ENCODE data around the gene COX5B. TPM values are rescaled to one million over a fixed set of nuclear protein-coding genes. Genes with fewer than 3 reads are reported as not detected.

COX5B gene
- total and polyA plus RNA-seq, 9 of the 15 experiments (the other 6 are each of a cell fraction or from before 2014, with no cell fraction given): 154 to 1,424 (median 487) TPM

DNA sequence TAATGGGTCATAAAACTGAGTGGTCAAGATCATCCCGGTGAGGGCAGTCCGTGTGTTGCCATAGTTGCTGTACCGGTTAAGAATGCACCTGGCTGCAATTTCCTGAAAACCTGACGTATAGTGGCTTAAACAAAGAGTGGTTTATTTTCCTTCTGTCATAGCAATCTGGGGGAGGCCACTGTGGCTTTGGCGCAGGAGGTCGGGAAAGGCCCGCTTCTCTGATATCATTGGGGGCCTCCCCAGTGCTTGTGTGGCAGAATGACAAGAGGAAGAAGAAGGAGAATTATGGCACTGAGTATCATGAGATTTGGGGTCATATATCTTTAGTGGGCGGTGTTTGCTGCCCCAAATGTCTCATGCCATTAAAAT, 28.0 kb downstream of the COX5B start (continued):
- TF ChIP-seq DNMT1 (IDR thresholded peaks at IDR 0.05) (no peak), RBM15 (IDR thresholded peaks at IDR 0.05; ENCODE audit: insufficient read depth, low read length) (no peak), TCF3 (CRISPR knock-in tag; IDR thresholded peaks at IDR 0.05) (no peak), PHTF2 (CRISPR knock-in tag; IDR thresholded peaks at IDR 0.05) (no peak), TBP (optimal IDR thresholded peaks at IDR 0.05; ENCODE audit: low read depth, low read length) (no peak), ZNF146 (CRISPR knock-in tag; IDR thresholded peaks at IDR 0.05; ENCODE audit: unreplicated experiment) (no peak), ZNF324 (CRISPR knock-in tag; IDR thresholded peaks at IDR 0.05) (no peak), ZNF436 (CRISPR knock-in tag; IDR thresholded peaks at IDR 0.05) (no peak), E2F3 (CRISPR knock-in tag; IDR thresholded peaks at IDR 0.05) (no peak), HDAC3 (IDR thresholded peaks at IDR 0.05; ENCODE audit: borderline replicate concordance, partially characterized antibody) (no peak)
- TF ChIP-seq, protein P1, sequence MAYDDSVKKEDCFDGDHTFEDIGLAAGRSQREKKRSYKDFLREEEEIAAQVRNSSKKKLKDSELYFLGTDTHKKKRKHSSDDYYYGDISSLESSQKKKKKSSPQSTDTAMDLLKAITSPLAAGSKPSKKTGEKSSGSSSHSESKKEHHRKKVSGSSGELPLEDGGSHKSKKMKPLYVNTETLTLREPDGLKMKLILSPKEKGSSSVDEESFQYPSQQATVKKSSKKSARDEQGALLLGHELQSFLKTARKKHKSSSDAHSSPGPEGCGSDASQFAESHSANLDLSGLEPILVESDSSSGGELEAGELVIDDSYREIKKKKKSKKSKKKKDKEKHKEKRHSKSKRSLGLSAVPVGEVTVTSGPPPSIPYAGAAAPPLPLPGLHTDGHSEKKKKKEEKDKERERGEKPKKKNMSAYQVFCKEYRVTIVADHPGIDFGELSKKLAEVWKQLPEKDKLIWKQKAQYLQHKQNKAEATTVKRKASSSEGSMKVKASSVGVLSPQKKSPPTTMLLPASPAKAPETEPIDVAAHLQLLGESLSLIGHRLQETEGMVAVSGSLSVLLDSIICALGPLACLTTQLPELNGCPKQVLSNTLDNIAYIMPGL (CRISPR knock-in tag; IDR thresholded peaks at IDR 0.05): no peak
- TF ChIP-seq, protein P2, sequence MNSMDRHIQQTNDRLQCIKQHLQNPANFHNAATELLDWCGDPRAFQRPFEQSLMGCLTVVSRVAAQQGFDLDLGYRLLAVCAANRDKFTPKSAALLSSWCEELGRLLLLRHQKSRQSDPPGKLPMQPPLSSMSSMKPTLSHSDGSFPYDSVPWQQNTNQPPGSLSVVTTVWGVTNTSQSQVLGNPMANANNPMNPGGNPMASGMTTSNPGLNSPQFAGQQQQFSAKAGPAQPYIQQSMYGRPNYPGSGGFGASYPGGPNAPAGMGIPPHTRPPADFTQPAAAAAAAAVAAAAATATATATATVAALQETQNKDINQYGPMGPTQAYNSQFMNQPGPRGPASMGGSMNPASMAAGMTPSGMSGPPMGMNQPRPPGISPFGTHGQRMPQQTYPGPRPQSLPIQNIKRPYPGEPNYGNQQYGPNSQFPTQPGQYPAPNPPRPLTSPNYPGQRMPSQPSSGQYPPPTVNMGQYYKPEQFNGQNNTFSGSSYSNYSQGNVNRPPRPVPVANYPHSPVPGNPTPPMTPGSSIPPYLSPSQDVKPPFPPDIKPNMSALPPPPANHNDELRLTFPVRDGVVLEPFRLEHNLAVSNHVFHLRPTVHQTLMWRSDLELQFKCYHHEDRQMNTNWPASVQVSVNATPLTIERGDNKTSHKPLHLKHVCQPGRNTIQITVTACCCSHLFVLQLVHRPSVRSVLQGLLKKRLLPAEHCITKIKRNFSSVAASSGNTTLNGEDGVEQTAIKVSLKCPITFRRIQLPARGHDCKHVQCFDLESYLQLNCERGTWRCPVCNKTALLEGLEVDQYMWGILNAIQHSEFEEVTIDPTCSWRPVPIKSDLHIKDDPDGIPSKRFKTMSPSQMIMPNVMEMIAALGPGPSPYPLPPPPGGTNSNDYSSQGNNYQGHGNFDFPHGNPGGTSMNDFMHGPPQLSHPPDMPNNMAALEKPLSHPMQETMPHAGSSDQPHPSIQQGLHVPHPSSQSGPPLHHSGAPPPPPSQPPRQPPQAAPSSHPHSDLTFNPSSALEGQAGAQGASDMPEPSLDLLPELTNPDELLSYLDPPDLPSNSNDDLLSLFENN (IDR thresholded peaks at IDR 0.05; ENCODE audit: low read depth in 2 of 2, low read length in 2 of 2): no peak
- TF ChIP-seq, protein P3, sequence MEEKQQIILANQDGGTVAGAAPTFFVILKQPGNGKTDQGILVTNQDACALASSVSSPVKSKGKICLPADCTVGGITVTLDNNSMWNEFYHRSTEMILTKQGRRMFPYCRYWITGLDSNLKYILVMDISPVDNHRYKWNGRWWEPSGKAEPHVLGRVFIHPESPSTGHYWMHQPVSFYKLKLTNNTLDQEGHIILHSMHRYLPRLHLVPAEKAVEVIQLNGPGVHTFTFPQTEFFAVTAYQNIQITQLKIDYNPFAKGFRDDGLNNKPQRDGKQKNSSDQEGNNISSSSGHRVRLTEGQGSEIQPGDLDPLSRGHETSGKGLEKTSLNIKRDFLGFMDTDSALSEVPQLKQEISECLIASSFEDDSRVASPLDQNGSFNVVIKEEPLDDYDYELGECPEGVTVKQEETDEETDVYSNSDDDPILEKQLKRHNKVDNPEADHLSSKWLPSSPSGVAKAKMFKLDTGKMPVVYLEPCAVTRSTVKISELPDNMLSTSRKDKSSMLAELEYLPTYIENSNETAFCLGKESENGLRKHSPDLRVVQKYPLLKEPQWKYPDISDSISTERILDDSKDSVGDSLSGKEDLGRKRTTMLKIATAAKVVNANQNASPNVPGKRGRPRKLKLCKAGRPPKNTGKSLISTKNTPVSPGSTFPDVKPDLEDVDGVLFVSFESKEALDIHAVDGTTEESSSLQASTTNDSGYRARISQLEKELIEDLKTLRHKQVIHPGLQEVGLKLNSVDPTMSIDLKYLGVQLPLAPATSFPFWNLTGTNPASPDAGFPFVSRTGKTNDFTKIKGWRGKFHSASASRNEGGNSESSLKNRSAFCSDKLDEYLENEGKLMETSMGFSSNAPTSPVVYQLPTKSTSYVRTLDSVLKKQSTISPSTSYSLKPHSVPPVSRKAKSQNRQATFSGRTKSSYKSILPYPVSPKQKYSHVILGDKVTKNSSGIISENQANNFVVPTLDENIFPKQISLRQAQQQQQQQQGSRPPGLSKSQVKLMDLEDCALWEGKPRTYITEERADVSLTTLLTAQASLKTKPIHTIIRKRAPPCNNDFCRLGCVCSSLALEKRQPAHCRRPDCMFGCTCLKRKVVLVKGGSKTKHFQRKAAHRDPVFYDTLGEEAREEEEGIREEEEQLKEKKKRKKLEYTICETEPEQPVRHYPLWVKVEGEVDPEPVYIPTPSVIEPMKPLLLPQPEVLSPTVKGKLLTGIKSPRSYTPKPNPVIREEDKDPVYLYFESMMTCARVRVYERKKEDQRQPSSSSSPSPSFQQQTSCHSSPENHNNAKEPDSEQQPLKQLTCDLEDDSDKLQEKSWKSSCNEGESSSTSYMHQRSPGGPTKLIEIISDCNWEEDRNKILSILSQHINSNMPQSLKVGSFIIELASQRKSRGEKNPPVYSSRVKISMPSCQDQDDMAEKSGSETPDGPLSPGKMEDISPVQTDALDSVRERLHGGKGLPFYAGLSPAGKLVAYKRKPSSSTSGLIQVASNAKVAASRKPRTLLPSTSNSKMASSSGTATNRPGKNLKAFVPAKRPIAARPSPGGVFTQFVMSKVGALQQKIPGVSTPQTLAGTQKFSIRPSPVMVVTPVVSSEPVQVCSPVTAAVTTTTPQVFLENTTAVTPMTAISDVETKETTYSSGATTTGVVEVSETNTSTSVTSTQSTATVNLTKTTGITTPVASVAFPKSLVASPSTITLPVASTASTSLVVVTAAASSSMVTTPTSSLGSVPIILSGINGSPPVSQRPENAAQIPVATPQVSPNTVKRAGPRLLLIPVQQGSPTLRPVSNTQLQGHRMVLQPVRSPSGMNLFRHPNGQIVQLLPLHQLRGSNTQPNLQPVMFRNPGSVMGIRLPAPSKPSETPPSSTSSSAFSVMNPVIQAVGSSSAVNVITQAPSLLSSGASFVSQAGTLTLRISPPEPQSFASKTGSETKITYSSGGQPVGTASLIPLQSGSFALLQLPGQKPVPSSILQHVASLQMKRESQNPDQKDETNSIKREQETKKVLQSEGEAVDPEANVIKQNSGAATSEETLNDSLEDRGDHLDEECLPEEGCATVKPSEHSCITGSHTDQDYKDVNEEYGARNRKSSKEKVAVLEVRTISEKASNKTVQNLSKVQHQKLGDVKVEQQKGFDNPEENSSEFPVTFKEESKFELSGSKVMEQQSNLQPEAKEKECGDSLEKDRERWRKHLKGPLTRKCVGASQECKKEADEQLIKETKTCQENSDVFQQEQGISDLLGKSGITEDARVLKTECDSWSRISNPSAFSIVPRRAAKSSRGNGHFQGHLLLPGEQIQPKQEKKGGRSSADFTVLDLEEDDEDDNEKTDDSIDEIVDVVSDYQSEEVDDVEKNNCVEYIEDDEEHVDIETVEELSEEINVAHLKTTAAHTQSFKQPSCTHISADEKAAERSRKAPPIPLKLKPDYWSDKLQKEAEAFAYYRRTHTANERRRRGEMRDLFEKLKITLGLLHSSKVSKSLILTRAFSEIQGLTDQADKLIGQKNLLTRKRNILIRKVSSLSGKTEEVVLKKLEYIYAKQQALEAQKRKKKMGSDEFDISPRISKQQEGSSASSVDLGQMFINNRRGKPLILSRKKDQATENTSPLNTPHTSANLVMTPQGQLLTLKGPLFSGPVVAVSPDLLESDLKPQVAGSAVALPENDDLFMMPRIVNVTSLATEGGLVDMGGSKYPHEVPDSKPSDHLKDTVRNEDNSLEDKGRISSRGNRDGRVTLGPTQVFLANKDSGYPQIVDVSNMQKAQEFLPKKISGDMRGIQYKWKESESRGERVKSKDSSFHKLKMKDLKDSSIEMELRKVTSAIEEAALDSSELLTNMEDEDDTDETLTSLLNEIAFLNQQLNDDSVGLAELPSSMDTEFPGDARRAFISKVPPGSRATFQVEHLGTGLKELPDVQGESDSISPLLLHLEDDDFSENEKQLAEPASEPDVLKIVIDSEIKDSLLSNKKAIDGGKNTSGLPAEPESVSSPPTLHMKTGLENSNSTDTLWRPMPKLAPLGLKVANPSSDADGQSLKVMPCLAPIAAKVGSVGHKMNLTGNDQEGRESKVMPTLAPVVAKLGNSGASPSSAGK (IDR thresholded peaks at IDR 0.05): no peak

Data from K562 (cell line).